RWPE2 (cell line): Measurements from ENCODE around the gene TRIM54.

Source experiments
- ATAC-seq: fragments of 200-7000 bp; cut with Tn5 transposase; 3 replicates; pipeline ENCODE4 v1.9.1; 2021; ENCODE audit warnings: low read depth
- DNase-seq: peaks from one replicate; pipeline ENCODE4 v3.0.0-alpha.2; 2020; ENCODE audit warnings: low spot score
- H3K27ac ChIP-seq: fragments of 450-650 bp; 2 replicates; pipeline ENCODE4 v1.5.1; 2017; ENCODE audit warnings: mild to moderate bottlenecking; ENCODE audit not compliant: poor library complexity, severe bottlenecking
- H3K27me3 ChIP-seq: fragments of 250-450 bp; sonication (Bioruptor Pico); 2 replicates; pipeline ENCODE4 v1.5.1; 2021; ENCODE audit warnings: mild to moderate bottlenecking, moderate library complexity; ENCODE audit not compliant: insufficient read depth, poor library complexity, severe bottlenecking
- H3K36me3 ChIP-seq: fragments of 250-450 bp; sonication (Bioruptor Pico); 2 replicates; pipeline ENCODE4 v1.5.1; 2020; ENCODE audit warnings: low read depth, mild to moderate bottlenecking, moderate library complexity
- H3K4me1 ChIP-seq: fragments of 250-450 bp; sonication (Bioruptor Pico); 2 replicates; pipeline ENCODE4 v1.5.1; 2021; ENCODE audit warnings: mild to moderate bottlenecking, moderate library complexity; ENCODE audit not compliant: insufficient read depth, poor library complexity, severe bottlenecking
- H3K4me3 ChIP-seq: fragments of 250-450 bp; sonication (Bioruptor Pico); 2 replicates; pipeline ENCODE4 v1.5.1; 2021; ENCODE audit warnings: mild to moderate bottlenecking, moderate library complexity; ENCODE audit not compliant: severe bottlenecking
- H3K9me3 ChIP-seq: fragments of 250-450 bp; sonication (Bioruptor Pico); 2 replicates; pipeline ENCODE4 v1.5.1; 2021; ENCODE audit warnings: mild to moderate bottlenecking, moderate library complexity; ENCODE audit not compliant: severe bottlenecking
- TF ChIP-seq, protein P1 (sequence below): fragments of 450-650 bp; IDR thresholded peaks from one replicate; pipeline ENCODE4 v1.5.1; 2017; ENCODE audit warnings: mild to moderate bottlenecking, moderate library complexity; ENCODE audit not compliant: poor library complexity, severe bottlenecking

Gene TRIM54

DNA sequence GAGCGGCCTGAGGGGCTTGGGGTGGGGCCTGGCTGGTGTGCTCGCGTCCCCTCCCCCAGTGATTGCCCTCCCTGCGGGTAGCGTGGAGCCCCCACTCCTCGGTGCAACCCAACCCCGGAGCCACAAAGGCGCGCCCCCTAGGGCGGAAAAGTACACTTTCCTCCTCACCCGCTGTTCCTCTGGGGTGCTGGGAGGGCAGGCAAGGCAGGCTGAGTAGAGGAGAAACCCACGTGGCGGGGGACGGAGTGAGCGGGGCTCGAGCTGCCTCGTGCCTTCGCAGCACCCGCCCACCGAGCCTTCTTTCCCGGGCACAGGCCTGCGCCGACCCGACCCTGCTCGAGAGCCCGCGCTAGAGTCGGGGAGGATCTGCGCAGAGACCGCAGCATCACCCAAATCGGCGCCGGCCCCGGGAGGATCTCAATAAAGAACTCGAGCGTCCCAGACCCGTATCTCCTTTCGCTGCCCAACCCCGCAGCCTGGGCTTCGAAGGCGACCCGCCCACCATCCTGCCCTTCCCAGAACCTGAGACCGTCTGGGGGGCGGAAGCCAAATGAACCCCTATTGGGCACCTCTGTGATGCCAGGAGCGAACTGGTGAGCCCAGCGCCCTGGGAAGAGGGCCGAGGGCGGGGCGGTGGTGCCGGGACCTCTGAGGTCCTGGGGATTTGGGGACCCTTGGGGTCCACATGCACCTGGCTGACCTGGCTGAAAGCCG lies 24.5 kb downstream of the TRIM54 start:
- no peak overlapping the region for H3K27ac ChIP-seq
- no peak overlapping the region for H3K4me3 ChIP-seq
- TF ChIP-seq, protein P1, sequence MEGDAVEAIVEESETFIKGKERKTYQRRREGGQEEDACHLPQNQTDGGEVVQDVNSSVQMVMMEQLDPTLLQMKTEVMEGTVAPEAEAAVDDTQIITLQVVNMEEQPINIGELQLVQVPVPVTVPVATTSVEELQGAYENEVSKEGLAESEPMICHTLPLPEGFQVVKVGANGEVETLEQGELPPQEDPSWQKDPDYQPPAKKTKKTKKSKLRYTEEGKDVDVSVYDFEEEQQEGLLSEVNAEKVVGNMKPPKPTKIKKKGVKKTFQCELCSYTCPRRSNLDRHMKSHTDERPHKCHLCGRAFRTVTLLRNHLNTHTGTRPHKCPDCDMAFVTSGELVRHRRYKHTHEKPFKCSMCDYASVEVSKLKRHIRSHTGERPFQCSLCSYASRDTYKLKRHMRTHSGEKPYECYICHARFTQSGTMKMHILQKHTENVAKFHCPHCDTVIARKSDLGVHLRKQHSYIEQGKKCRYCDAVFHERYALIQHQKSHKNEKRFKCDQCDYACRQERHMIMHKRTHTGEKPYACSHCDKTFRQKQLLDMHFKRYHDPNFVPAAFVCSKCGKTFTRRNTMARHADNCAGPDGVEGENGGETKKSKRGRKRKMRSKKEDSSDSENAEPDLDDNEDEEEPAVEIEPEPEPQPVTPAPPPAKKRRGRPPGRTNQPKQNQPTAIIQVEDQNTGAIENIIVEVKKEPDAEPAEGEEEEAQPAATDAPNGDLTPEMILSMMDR: no peak

DNA sequence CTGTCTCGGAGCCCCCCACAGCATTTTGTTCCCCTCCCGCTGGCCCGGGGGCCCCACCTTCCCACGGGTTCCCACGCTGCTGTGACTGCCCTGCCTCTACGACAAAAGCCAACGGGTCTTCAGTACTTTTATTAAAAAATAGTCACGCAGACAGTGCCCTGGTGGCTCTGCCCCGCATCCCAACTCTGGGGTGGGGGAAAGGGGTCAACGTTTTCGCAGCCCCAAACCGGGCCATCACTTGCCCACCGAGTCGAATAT lies 25.0 kb downstream of the TRIM54 start:
- no peak overlapping the region for H3K4me3 ChIP-seq
- DNase-seq (no peak), ATAC-seq (no peak)
- H3K27me3 ChIP-seq: peaks cover 46% of the 10 kb centered on the region
- no peaks in the 10 kb centered on the region for H3K9me3 ChIP-seq
- TF ChIP-seq, protein P1: no peak
- H3K4me1 ChIP-seq: no peaks in the 10 kb centered on the region
- no peak overlapping the region for H3K27ac ChIP-seq
- H3K36me3 ChIP-seq: no peaks in the 10 kb centered on the region

More for the DNA sequence above, 24.5 kb downstream of the TRIM54 start:
- H3K27me3 ChIP-seq: peaks cover 46% of the 10 kb centered on the region
- peak; percentile 62 for DNase-seq
- H3K4me1 ChIP-seq: no peaks in the 10 kb centered on the region
- H3K9me3 ChIP-seq: no peaks in the 10 kb centered on the region
- ATAC-seq: peak; percentile 18; the same call in 1 of the 3 replicates
- H3K36me3 ChIP-seq: no peaks in the 10 kb centered on the region

DNA sequence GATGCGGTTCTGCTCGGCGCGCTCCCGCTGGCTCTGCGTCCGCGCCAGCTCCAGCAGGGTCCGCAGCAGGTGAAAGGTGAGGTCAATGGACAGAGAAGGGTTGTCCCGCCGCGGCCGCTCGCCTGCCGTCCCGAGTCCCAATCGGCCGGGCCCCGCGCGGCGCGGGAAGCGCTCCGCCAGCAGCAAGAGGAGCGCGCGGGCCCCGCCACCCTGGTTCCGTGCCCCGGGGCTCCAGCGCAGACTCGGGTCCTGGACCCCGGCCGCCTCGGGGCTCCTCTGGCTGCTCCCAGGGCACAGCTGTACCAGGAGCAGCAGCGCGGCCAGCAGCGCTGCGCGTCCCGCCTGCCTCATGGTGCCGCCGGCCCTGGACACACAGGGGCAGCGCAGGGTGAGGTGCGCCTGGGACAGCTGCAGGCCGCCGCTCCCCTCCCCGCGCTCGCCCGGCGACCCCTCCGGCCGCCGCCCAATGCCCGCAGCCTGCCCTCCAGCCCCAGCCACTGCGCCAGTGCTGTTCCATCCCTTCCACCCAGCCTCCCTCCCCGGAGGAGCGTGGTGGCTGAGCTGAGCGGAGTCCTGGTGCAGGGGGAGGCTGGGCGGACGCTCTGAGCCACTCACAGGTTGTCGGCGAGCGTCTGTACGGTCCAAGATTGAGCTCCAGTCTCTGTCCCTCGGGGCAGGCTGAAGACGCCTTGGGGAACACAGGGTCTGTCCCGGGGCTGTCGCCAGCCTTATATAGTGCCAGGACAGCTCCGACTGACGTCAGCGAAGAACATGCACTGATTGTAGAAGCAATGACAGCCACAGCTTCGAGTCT lies 25.5 kb downstream of the TRIM54 start:
- no peak overlapping the region for H3K4me3 ChIP-seq
- H3K36me3 ChIP-seq: no peaks in the 10 kb centered on the region
- TF ChIP-seq, protein P1: no peak
- no peaks in the 10 kb centered on the region for H3K9me3 ChIP-seq
- ATAC-seq (peak; percentile 55), DNase-seq (no peak)
- H3K4me1 ChIP-seq: no peaks in the 10 kb centered on the region
- no peak overlapping the region for H3K27ac ChIP-seq
- H3K27me3 ChIP-seq: peaks cover 46% of the 10 kb centered on the region

DNA sequence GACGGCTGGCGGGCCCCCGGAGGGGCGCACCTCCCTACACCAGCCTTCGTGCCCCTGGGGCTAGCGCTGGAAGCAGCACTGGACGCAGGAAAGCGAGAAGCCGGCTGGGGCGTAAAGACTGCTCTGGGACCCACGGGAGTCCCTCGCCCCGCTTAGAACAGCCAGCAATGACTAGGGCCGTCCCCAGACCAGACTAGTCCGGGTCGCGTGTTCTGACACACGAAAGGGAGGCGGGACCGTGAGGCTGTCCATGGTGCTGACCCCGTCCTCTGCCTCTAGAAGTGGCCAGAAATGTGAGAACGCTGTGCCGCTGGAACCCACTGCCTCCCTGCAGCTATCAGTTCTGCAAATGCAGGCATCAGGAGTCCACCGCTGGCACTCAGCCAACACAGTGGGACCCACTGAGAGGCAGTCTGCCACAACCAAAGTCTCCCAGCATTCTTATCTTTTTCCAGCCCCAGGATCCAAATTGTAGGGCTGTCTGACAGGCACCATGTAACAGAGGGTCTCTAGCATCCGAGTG lies 26.2 kb downstream of the TRIM54 start, which contains the start of gene UCN:
Gene UCN (minus strand): TSS at position 87 of the 523 bp plus-strand sequence. CDS start 550 bp downstream, outside the sequence.
- no peaks in the 10 kb centered on the region for H3K9me3 ChIP-seq
- DNase-seq (peak; percentile 67), ATAC-seq (peak; percentile 59)
- peaks cover 46% of the 10 kb centered on the region for H3K27me3 ChIP-seq
- no peaks in the 10 kb centered on the region for H3K4me1 ChIP-seq
- H3K4me3 ChIP-seq: no peak within 1 kb of the TSS
- no peaks in the 10 kb centered on the region for H3K36me3 ChIP-seq
- TF ChIP-seq, protein P1: no peak
- no peak within 1 kb of the TSS for H3K27ac ChIP-seq
